ENCODE measurements around the gene MAML3. TPM values are rescaled to one million over a fixed set of nuclear protein-coding genes. Genes with fewer than 3 reads are reported as not detected.

MAML3 gene
- 21.8 and 26.9 TPM in 2 replicates for total RNA-seq (ENCODE audit: low replicate concordance)
- long read RNA-seq, partial matches to known transcripts: 4 of 24 reads
- long read RNA-seq, other reads (novel, unspliced or antisense): 20 of 24 reads

DNA sequence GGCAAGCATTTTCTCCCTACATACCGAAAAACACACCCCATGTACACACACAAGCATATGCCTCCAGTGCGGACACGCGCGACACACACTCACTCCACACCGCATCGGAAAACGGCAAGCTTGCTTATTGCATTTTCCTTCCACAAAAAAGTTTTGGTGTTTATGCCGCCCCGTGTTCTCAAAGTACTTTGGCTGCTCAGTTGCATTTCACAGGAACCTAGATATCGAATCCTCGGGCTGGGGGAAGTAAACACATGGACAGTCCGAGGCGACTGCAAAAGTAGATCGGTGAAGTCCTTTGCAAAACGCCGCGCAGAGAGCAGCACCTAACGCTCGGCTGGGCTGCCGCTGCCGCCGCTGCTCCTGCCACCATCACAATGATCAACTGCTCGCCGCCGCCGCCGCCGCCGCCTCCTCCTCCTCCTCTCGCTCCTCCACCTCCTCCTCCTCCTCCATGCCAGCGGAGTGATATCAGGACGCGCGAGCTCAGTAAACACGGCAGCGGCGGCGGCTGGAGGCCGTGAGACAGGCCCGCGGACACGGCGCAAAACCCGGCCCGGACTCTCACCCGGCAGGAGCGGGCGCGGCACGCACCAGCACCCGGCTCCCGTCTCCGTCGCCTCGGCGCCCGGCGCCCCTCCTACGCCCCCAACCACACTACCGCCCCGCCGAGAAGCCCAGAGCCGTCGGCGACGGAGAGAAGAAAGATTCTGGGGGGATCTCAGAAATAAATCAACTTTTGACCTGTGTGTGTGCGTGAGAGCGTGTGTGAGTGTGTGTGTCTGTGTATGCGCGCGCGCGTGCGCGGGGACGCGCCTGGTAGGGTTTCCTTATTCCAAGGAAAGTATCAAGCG, at the start of gene MAML3:
TSS of gene MAML3 (minus strand) at position 467 of the 854 bp plus-strand sequence. CDS start 857 bp downstream, outside the sequence.
- TF ChIP-seq, protein P1, sequence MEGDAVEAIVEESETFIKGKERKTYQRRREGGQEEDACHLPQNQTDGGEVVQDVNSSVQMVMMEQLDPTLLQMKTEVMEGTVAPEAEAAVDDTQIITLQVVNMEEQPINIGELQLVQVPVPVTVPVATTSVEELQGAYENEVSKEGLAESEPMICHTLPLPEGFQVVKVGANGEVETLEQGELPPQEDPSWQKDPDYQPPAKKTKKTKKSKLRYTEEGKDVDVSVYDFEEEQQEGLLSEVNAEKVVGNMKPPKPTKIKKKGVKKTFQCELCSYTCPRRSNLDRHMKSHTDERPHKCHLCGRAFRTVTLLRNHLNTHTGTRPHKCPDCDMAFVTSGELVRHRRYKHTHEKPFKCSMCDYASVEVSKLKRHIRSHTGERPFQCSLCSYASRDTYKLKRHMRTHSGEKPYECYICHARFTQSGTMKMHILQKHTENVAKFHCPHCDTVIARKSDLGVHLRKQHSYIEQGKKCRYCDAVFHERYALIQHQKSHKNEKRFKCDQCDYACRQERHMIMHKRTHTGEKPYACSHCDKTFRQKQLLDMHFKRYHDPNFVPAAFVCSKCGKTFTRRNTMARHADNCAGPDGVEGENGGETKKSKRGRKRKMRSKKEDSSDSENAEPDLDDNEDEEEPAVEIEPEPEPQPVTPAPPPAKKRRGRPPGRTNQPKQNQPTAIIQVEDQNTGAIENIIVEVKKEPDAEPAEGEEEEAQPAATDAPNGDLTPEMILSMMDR (conservative IDR thresholded peaks at IDR 0.05): no peak
- Mint-ChIP-seq H3K27ac (peak within 1 kb of the TSS; percentile 98), H3K4me3 (peak within 1 kb of the TSS; percentile 99), H3K36me3 (no peaks in the 10 kb centered on the region), H3K9me3 (no peaks in the 10 kb centered on the region), H3K4me1 (ENCODE audit: unreplicated experiment) (peaks cover 7% of the 10 kb centered on the region), H3K27me3 (no peaks in the 10 kb centered on the region)
- DNase-seq (ENCODE audit: extremely low spot score, unreplicated experiment): peak; percentile 97

DNA sequence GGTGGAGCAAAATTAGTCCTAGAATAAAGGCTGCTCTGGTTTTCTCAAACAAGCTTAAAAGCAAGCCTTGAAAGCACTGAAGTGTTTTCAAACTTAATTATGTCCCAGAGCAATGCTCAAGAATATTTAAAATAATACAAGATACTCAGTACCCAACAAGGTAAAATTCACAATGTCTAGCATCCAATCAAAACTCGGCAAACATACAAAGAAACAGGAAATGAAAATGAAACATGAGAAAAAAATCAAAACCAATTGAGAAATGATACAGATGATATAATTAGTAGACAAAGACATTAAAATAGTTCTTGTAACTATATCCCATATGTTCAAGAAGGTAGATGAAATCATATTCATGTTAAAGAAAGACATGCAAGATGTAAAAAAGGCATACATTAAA, 45.0 kb upstream of the MAML3 start:
- Mint-ChIP-seq H3K4me3 (no peak overlapping the region), H3K27me3 (peaks cover 3% of the 10 kb centered on the region), H3K27ac (no peak overlapping the region), H3K4me1 (ENCODE audit: unreplicated experiment) (no peaks in the 10 kb centered on the region), H3K36me3 (no peaks in the 10 kb centered on the region), H3K9me3 (peaks cover 6% of the 10 kb centered on the region)
- TF ChIP-seq, protein P1 (conservative IDR thresholded peaks at IDR 0.05): no peak
- DNase-seq (ENCODE audit: extremely low spot score, unreplicated experiment): no peak

DNA sequence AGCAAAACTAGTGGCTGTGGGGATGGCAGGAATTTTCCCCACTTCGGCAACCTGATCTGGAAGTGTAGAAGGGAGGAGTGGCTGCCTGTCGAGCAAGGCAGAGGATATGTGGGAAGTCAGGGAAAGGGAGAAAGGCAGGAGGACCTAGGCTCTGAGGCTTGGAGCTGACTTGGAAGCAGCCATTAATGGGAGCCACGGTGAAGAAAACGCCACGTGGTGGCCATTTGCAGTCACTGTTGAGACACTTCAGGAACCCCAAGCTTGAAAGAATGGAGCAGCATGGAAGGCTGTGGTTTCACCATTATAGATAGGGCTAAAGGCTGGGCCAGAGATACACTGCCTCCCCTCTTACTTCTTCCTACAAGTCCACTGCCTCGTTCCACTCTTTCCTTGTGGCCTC, 41.8 kb upstream of the MAML3 start:
- Mint-ChIP-seq H3K27me3 (peaks cover 3% of the 10 kb centered on the region), H3K36me3 (no peaks in the 10 kb centered on the region), H3K27ac (no peak overlapping the region), H3K4me3 (no peak overlapping the region), H3K4me1 (ENCODE audit: unreplicated experiment) (no peaks in the 10 kb centered on the region), H3K9me3 (peaks cover 6% of the 10 kb centered on the region)
- no peak for DNase-seq (ENCODE audit: extremely low spot score, unreplicated experiment)
- TF ChIP-seq, protein P1 (conservative IDR thresholded peaks at IDR 0.05): no peak

DNA sequence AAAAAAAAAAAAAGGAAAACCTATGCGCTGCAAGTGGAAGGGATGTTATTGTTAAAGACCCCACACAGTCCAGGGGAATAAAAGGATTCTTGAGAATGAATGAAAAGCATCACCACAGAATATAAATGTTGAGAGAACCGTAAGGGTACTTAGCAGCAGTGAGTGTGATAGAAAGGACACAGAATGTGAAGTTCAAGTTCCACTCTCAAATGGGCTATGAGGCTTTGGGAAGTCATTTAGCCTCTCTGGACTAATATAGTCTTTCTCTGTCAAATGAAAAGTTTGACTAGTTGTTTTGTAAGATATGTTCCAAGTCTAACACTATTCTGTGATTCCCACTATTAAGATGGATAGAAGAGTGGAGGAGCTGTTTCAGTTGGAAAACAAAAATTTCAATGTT, 35.8 kb upstream of the MAML3 start:
- no peaks in the 10 kb centered on the region for H3K9me3 Mint-ChIP-seq
- H3K4me1 Mint-ChIP-seq (ENCODE audit: unreplicated experiment): peaks cover 5% of the 10 kb centered on the region
- DNase-seq (ENCODE audit: extremely low spot score, unreplicated experiment): no peak
- no peak overlapping the region for H3K27ac Mint-ChIP-seq
- H3K4me3 Mint-ChIP-seq: no peak overlapping the region
- TF ChIP-seq, protein P1 (conservative IDR thresholded peaks at IDR 0.05): no peak
- H3K36me3 Mint-ChIP-seq: no peaks in the 10 kb centered on the region
- no peaks in the 10 kb centered on the region for H3K27me3 Mint-ChIP-seq

DNA sequence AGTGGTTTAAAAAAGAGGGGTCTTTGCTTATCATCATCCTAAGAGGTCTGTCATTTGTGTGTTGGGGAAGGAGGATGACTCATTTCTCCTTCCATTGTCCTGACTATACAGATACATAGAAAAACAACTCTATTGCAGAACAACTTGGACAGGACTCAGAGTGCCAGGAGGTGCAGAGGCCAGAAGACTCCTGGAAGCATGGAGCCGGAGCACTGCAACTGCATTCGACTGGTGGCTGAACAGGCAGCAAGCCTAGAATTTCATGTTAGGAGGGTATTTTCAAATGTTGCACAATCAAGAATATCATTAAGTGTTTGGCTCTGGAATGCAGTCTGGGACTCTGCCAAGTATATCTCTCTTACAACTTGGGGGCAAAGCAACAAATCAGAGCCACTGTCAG, 35.0 kb upstream of the MAML3 start:
- H3K36me3 Mint-ChIP-seq: no peaks in the 10 kb centered on the region
- H3K9me3 Mint-ChIP-seq: no peaks in the 10 kb centered on the region
- no peak overlapping the region for H3K4me3 Mint-ChIP-seq
- TF ChIP-seq, protein P1 (conservative IDR thresholded peaks at IDR 0.05): no peak
- no peak overlapping the region for H3K27ac Mint-ChIP-seq
- peaks cover 5% of the 10 kb centered on the region for H3K4me1 Mint-ChIP-seq (ENCODE audit: unreplicated experiment)
- no peaks in the 10 kb centered on the region for H3K27me3 Mint-ChIP-seq
- DNase-seq (ENCODE audit: extremely low spot score, unreplicated experiment): no peak
